ENCODE measurements around the gene PTPRK. TPM values are rescaled to one million over a fixed set of nuclear protein-coding genes. Genes with fewer than 3 reads are reported as not detected.

The PTPRK gene
- total RNA-seq, 2 donors from 2014 or later: 33.7 to 36.0 TPM

GRCh38 chr6:128053109-128053508, 467.3 kb downstream of the PTPRK start:
- H3K4me1 ChIP-seq (ENCODE audit: control insufficient read depth in 1 of 2, low read depth in 2 of 2): no peaks in the 10 kb centered on the region
- no peak overlapping the region for H3K27ac ChIP-seq
- H3K36me3 ChIP-seq: no peaks in the 10 kb centered on the region
- no peaks in the 10 kb centered on the region for H3K27me3 ChIP-seq (replicated peaks; ENCODE audit: insufficient read depth)
- DNase-seq (ENCODE audit: low spot score) (no peak), ATAC-seq (ENCODE audit: insufficient number of reproducible peaks, low FRiP score, low read depth) (no peak)
- no peak overlapping the region for H3K4me3 ChIP-seq
- no peaks in the 10 kb centered on the region for H3K9me3 ChIP-seq
- TF ChIP-seq CTCF (IDR thresholded peaks at IDR 0.05): no peak

GRCh38 chr6:128047989-128048388, 472.4 kb downstream of the PTPRK start:
- ATAC-seq (ENCODE audit: insufficient number of reproducible peaks, low FRiP score, low read depth): no peak
- Histone ChIP-seq H3K27me3 (replicated peaks; ENCODE audit: insufficient read depth) (no peaks in the 10 kb centered on the region), H3K4me3 (no peak overlapping the region), H3K9me3 (no peaks in the 10 kb centered on the region), H3K36me3 (no peaks in the 10 kb centered on the region), H3K4me1 (ENCODE audit: control insufficient read depth in 1 of 2, low read depth in 2 of 2) (no peaks in the 10 kb centered on the region), H3K27ac (no peak overlapping the region)
- TF ChIP-seq CTCF (IDR thresholded peaks at IDR 0.05): no peak
- DNase-seq (ENCODE audit: low spot score): no peak

GRCh38 chr6:128046033-128046432, 474.4 kb downstream of the PTPRK start:
- no peak overlapping the region for H3K4me3 ChIP-seq
- no peak for DNase-seq (ENCODE audit: low spot score)
- H3K36me3 ChIP-seq: no peaks in the 10 kb centered on the region
- H3K27me3 ChIP-seq (replicated peaks; ENCODE audit: insufficient read depth): no peaks in the 10 kb centered on the region
- ATAC-seq (ENCODE audit: insufficient number of reproducible peaks, low FRiP score, low read depth): no peak
- H3K4me1 ChIP-seq (ENCODE audit: control insufficient read depth in 1 of 2, low read depth in 2 of 2): no peaks in the 10 kb centered on the region
- no peaks in the 10 kb centered on the region for H3K9me3 ChIP-seq
- TF ChIP-seq CTCF (IDR thresholded peaks at IDR 0.05): no peak
- H3K27ac ChIP-seq: no peak overlapping the region

GRCh38 chr6:128039543-128039942, 480.9 kb downstream of the PTPRK start:
- no peak for ATAC-seq (ENCODE audit: insufficient number of reproducible peaks, low FRiP score, low read depth)
- no peak for DNase-seq (ENCODE audit: low spot score)
- no peak for TF ChIP-seq CTCF (IDR thresholded peaks at IDR 0.05)

GRCh38 chr6:128036808-128037570, 483.4 kb downstream of the PTPRK start:
- Histone ChIP-seq H3K9me3 (no peaks in the 10 kb centered on the region), H3K27ac (no peak overlapping the region), H3K4me1 (ENCODE audit: control insufficient read depth in 1 of 2, low read depth in 2 of 2) (no peaks in the 10 kb centered on the region), H3K4me3 (no peak overlapping the region), H3K36me3 (no peaks in the 10 kb centered on the region), H3K27me3 (replicated peaks; ENCODE audit: insufficient read depth) (no peaks in the 10 kb centered on the region)
- ATAC-seq (ENCODE audit: insufficient number of reproducible peaks, low FRiP score, low read depth) (no peak), DNase-seq (ENCODE audit: low spot score) (no peak)
- TF ChIP-seq CTCF (IDR thresholded peaks at IDR 0.05): no peak

More at GRCh38 chr6:128039543-128039942, 480.9 kb downstream of the PTPRK start:
- no peak overlapping the region for H3K27ac ChIP-seq
- H3K27me3 ChIP-seq (replicated peaks; ENCODE audit: insufficient read depth): no peaks in the 10 kb centered on the region
- H3K36me3 ChIP-seq: no peaks in the 10 kb centered on the region
- H3K9me3 ChIP-seq: no peaks in the 10 kb centered on the region
- H3K4me1 ChIP-seq (ENCODE audit: control insufficient read depth in 1 of 2, low read depth in 2 of 2): no peaks in the 10 kb centered on the region
- H3K4me3 ChIP-seq: no peak overlapping the region

Data from thoracic aorta (tissue), 2 donors.